GM12872 (cell line): Measurements from ENCODE around the gene KNG1.

ENCODE experiments used
- TF ChIP-seq, protein P1 (sequence below): IDR thresholded peaks from 3 replicates; pipeline ENCODE4 v1.5.1; 2011; ENCODE audit warnings: low read depth, mild to moderate bottlenecking, low read length, moderate library complexity; ENCODE audit not compliant: insufficient read depth

The KNG1 gene

DNA sequence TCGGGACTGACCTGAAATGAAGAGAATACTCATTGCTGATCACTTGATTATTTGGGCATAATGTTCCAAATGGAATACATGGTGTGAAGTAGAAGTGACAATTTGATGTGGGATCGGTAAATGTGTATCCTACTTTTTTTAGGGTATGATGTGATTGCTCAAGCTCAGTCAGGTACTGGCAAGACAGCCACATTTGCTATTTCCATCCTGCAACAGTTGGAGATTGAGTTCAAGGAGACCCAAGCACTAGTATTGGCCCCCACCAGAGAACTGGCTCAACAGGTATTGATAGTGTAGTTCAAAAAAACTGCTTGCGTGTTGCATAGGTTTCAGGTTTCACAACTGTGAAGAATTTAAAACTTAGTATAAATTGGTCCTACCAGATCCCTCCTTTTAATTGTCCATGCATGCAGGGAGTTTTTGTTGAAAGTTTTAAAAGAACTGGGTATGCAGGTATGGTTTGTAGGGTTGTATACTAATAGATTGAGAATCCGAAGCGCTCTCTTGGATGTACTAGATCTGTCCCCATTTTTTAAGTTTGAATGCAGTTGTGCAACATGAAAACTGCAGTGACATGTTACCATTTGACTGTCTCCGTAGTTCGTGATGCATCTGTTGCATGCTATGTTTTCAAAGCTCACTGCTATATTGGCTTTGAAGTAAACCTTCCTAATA lies 67.8 kb downstream of the KNG1 start:
- TF ChIP-seq, protein P1, sequence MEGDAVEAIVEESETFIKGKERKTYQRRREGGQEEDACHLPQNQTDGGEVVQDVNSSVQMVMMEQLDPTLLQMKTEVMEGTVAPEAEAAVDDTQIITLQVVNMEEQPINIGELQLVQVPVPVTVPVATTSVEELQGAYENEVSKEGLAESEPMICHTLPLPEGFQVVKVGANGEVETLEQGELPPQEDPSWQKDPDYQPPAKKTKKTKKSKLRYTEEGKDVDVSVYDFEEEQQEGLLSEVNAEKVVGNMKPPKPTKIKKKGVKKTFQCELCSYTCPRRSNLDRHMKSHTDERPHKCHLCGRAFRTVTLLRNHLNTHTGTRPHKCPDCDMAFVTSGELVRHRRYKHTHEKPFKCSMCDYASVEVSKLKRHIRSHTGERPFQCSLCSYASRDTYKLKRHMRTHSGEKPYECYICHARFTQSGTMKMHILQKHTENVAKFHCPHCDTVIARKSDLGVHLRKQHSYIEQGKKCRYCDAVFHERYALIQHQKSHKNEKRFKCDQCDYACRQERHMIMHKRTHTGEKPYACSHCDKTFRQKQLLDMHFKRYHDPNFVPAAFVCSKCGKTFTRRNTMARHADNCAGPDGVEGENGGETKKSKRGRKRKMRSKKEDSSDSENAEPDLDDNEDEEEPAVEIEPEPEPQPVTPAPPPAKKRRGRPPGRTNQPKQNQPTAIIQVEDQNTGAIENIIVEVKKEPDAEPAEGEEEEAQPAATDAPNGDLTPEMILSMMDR = no peak

DNA sequence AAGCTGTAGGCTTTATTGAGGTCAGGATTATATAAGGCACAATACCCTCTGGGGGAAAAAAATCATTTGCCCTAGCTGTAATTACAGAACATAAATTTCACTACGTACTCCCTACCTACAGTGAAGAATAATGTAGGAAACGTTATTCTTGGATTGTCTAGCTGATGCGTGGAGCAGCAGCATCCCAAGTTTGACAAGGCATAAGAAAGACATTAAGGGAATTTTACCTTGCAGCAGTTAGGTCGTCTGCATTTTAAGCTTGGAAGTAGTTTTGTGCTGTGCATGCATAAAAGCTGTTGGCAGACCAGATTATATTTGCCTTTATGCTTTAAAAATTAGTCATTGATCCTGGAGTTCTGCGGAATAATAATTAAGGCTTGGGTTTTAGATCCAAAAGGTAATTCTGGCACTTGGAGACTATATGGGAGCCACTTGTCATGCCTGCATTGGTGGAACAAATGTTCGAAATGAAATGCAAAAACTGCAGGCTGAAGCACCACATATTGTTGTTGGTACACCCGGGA lies 68.4 kb downstream of the KNG1 start:
- TF ChIP-seq, protein P1 = no peak

DNA sequence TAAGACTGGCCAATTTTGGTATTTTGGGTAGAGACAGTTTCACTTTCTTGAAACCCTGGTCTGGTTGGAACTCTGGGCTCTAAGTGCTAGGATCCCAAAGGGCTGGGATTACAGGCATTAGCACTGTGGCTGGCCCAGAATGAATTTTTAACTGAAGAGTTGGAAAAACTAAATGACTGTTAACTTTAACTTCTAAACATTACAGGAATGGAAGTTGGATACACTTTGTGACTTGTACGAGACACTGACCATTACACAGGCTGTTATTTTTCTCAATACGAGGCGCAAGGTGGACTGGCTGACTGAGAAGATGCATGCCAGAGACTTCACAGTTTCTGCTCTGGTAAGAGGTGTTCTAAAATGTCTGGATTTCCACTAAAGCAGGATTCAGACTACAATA lies 69.8 kb downstream of the KNG1 start:
- TF ChIP-seq, protein P1 = no peak

DNA sequence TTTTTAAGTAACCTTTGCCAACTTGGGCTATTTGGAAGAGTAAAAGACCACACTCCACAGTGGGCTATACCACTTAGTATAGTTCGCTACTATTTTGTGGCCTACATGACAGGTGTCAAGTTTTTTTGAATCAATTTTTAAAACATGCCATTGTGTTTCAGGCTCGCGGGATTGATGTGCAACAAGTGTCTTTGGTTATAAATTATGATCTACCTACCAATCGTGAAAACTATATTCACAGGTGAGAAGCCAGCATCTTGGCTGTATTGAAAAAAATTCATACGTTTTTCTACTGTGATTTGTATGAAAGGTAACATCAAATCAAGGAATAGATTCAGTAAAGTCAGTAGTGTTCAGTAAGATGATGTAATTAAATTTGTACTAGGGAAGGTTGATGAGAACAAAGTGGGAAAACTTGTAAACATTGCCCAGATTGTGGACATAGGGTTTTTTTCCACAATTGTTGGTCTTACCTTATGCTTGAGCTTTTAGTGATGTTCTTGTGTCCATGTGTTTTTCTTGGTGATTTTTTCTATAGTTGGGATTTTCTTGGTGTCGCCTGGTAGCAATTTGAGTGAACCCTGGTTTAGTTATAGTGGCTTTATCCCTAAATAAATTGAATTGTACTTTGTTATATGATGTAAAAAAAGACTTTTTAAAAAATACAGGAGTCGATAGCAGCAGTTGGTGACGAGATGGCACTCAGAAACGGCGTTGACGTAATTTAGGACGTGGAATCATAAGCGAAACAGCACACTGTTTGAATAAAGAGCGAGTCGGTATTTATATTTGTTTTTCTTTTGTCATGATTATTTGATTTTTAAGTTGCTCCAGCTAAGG lies 70.7 kb downstream of the KNG1 start:
- TF ChIP-seq, protein P1 = no peak

DNA sequence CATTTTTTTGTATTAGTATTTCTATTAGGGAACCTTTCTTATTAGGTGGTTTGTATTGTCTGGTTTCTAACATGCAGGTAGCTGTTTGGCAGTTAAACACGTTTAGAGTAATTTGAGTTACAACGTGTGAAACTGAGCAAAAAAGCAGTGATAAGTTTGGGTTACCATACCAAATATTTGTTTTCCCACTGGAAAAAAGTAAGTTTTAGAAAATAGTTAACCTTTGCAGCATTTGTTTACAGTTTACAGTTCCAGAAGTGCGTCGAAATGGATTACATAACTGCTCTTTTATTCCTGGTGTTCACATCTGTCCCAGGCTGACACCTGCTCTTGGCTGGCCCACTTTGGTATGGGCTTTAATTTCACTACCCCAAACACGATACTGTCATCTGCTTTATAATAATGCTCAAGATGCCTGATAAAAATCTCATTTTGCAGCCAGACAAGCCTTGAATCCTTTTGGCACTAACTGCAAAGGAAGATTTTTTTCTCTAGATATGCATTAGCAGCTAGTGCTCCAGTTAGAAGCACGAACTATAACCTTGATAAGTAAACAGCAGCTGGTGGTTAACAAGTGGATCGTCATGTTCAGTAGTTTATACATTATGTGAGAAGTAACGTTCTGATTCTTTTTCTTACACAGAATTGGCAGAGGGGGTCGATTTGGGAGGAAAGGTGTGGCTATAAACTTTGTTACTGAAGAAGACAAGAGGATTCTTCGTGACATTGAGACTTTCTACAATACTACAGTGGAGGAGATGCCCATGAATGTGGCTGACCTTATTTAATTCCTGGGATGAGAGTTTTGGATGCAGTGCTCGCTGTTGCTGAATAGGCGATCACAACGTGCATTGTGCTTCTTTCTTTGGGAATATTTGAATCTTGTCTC lies 71.6 kb downstream of the KNG1 start:
- TF ChIP-seq, protein P1 = no peak

DNA sequence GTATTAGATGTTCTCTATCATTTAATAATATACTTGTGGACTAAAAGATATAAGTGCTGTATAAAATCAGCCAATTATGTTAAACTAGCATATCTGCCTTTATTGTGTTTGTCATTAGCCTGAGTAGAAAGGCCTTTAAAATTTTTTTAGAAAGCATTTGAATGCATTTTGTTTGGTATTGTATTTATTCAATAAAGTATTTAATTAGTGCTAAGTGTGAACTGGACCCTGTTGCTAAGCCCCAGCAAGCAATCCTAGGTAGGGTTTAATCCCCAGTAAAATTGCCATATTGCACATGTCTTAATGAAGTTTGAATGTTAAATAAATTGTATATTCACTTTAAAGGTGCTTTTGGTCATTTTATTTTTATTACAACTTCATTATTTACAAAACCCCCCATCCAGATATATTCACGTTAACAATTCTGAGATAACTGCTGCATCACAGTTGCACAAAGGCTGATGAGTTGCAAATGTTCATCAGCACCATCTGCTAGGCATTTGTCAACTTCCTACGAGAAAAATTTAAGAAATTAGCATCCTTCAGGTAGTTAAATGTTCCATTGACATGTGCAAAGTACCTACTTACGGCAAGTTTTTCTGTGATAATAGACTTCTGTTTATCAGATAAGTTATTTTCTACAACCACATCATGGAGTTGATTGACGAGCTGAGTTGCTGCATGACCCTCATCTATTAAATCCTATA lies 72.5 kb downstream of the KNG1 start:
- TF ChIP-seq, protein P1 = no peak
